GM21526 (cell line): Measurements from ENCODE around the gene KRTAP9-2.
"Not testable (repeated sequence)": the region's sequence is repeated elsewhere in the genome, so short reads cannot be mapped to it uniquely, and the experiment has no call there.

ENCODE experiments used
- ATAC-seq: cut with Tn5 transposase; IDR thresholded peaks from one replicate; pipeline ENCODE4 v1.9.1; 2021; ENCODE audit warnings: moderate library complexity; ENCODE audit not compliant: unreplicated experiment, low FRiP score

Gene KRTAP9-2, protein sequence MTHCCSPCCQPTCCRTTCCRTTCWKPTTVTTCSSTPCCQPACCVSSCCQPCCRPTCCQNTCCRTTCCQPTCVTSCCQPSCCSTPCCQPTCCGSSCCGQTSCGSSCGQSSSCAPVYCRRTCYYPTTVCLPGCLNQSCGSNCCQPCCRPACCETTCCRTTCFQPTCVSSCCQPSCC

DNA sequence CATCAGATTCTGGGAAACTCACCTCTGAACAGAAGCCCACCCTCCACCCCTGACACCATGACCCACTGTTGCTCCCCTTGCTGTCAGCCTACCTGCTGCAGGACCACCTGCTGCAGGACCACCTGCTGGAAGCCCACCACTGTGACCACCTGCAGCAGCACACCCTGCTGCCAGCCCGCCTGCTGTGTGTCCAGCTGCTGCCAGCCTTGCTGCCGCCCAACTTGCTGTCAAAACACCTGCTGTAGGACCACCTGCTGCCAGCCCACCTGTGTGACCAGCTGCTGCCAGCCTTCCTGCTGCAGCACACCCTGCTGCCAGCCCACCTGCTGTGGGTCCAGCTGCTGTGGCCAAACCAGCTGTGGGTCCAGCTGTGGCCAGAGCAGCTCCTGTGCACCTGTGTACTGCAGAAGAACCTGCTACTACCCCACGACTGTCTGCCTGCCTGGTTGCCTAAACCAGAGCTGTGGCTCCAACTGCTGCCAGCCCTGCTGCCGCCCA is at the start of gene KRTAP9-2:
Gene KRTAP9-2, plus strand, starts transcription at position 51 of the 498 bp plus-strand sequence. Its CDS starts 7 bp downstream, at position 58.
- not testable (repeated sequence) for ATAC-seq

DNA sequence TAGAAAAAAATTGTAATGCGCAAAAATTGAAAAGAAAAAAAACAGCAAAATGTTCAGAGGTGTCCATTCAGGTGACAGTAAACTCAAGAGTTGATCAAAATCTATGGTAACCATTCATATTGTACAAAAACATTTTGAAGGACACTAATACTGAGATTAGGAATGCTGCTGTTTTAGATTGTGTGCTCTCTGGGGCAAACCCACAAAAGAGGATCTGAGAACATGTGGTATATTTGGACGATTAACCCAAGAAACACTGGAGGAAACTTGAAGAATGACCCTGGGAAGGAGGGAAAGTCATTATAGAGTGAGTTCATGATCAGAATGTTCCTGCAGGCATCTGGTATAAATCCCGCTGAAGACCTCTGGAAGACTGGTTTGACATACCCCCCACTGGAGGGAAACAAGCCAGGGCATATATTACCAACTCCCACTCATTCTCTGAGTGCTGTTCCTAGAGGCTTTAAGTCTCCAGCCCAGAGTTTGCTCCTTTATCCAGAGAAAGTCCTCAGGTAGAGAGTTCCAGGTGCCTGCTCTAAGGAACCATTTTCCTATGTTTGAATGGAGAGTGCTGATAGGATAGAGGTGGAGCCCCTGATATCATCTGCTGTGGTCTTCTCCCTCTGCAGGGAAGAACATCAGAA is 49.6 kb upstream of the KRTAP9-2 start:
- no peak for ATAC-seq

DNA sequence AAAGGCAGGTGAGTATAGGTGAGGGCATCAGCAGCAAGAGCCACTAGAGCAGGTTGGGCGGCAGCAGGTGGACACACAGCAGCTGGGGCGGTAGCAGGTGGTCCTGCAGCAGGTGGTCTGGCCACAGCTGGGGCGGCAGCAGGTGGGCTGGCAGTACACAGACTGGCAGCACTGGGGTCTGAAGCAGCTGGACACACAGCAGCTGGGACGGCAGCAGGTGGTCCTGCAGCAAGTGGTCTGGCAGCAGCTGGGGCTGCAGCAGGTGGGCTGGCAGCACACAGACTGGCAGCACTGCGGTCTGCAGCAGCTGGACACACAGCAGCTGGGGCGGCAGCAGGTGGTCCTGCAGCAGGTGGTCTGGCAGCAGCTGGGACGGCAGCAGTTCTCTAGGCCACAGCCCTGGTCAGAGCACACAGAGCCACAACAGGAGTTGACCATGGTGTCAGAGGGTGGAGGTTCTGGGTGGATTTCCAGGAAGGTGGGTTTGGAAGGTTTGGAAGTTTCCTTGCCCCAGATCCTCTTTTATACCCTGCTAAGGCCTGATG is 48.6 kb upstream of the KRTAP9-2 start, which contains the start of gene KRTAP4-2:
Gene KRTAP4-2, minus strand, starts transcription at position 495 of the 545 bp plus-strand sequence. Its CDS starts 57 bp downstream, at position 438.
- no peak for ATAC-seq

DNA sequence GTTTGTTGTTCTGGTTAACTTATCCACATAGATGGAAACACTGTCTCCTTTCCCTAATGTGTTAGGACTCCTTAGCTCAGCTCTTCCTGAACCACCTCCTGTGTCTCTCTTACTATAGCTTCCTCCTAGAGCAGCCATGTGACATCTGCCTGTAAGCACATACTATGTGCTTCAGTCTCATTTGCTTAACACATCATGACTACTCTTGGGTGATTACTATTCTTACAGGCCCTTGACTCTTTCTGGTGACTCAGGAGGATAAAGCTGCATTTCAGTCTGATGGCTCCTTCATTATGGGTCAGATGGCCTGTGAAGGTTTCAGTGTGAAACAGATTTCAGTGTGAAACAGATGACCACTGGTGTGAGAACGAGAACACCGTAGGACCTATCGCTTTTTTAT is 48.1 kb upstream of the KRTAP9-2 start:
- ATAC-seq: no peak

DNA sequence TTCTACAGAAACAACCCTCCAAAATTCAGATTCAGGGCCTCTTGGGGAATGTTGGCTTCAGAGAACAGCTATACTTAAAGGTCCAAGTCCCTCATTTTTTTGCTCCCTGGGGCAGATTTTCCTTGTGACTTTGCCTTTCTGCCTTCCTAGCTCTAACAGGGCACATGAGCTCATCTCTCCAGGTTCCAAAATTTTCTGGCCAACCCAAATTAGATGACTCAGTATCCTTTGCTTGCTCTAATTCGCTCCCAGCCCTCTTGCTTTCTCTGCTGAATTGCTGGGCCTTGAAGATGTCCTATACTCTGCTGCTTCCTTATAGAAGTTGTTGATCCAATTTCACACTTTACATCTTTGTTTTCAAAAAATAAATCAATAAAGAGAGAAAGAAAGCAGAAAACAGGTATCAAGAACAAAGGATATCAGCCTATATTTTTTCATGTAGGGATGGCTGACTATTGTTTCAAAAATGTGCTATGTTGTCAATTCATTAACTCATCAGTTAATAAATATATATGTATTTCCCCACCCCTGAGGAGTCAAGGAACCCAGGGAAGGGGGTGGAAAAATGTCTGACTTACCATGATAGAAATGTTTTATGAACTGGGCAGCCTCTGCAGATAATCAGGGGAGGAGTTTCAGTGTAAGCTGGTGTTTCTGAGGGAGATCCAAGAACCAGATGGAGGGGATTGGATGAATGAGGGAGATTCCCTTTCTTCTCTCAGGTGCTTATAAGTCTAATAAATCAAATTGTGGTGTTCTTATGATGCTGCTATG is 47.4 kb upstream of the KRTAP9-2 start:
- ATAC-seq: no peak

DNA sequence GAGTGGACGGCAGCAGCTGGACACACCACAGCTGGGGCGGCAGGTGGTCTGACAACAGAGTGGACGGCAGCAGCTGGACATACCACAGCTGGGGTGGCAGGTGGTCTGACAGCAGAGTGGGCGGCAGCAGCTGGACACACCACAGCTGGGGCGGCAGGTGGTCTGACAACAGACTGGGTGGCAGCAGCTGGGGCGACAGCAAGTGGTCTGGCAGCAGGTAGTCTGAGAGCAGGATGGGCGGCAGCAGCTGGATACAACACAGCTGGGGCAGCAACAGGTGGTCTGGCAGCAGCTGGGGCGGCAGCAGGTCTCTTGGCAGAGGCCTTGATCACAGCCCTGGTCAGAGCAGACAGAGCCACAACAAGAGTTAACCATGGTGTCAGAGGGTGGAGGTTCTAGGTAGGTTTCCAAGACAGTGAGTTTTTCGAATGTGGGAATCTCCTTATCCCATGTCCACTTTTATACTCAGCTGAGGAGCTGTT is 41.9 kb upstream of the KRTAP9-2 start, which contains the start of gene KRTAP4-1:
Gene KRTAP4-1, minus strand, starts transcription at position 432 of the 482 bp plus-strand sequence. Its CDS starts 57 bp downstream, at position 375.
- no peak for ATAC-seq

DNA sequence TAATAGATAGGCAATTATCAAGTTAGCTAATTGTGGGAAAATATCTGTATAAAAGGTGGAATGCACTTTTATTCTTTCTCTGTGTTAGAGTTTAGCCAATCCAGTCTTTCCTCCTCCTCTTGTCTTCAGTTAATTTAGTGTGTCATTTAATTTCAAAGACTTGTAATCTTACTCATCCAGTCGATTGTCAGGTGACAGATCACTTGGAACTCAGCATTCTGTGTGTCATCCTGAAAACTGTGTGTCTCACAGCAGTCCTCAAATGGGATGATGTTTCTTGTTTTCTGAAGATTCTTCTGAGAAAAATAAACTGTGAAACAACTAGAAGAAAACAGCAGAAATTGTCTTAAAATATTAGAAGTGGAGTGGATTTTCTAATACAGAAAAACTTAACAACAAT is 41.4 kb upstream of the KRTAP9-2 start:
- ATAC-seq: no peak

DNA sequence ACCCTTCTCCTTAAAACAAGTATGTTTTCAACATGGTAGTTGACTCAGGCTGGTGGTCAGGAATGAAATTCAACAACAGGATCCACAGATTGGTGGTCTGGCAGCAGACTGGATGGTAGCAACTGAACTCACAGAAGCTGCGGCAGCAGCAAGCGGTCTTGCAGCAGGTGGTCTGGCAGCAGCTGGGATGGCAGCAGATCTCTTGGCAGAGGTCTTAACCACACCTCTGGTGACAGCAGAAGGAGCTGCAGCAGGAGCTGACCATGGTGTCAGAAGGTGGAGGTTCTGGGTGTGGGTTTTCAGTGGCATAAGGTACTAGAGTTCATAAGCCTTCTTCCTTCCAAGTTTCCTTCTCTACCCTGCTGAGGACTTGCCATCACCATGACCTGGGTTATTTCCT is 39.6 kb upstream of the KRTAP9-2 start:
- no peak for ATAC-seq

DNA sequence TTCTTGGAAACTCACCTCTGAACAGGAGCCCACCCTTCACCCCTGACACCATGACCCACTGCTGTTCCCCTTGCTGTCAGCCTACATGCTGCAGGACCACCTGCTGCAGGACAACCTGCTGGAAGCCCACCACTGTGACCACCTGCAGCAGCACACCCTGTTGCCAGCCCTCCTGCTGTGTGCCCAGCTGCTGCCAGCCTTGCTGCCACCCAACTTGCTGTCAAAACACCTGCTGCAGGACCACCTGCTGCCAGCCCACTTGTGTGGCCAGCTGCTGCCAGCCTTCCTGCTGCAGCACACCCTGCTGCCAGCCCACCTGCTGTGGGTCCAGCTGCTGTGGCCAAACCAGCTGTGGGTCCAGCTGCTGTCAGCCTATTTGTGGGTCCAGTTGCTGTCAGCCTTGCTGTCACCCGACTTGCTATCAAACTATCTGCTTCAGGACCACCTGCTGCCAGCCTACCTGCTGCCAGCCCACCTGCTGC is 36.6 kb upstream of the KRTAP9-2 start, which contains the start of gene KRTAP9-1:
Gene KRTAP9-1, plus strand, starts transcription at position 51 of the 482 bp plus-strand sequence. Its CDS starts 0 bp downstream, at position 51.
- ATAC-seq: not testable (repeated sequence)

DNA sequence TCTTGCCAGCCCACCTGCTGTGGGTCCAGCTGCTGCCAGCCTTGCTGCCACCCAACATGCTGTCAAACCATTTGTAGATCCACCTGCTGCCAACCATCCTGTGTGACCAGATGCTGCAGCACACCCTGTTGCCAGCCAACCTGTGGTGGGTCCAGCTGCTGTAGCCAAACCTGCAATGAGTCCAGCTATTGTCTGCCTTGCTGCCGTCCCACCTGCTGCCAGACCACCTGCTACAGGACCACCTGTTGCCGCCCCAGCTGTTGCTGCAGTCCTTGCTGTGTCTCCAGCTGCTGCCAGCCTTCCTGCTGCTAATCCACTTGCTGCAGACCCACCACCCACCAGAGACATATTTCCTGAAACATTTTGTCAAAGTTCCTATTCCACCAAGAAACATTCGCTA is 36.1 kb upstream of the KRTAP9-2 start:
- no peak for ATAC-seq

DNA sequence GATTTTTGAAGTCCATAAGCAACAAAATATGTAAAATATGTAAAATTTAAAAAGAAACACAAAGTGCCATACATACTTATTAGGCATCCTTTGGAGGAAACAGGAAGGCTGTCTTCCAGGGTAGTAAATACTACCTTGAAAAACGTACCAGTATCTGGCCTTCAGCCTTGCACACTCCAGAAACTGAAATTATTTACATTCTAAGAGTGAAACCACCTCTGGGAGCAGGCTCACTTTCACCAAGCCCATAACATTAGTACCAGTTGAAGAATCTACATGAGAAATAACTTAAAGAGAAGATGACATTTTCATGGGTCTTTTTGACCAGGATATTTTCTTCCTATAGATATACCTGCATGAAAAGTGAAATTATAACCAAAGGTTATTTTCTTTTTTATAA is 30.4 kb upstream of the KRTAP9-2 start:
- no peak for ATAC-seq

DNA sequence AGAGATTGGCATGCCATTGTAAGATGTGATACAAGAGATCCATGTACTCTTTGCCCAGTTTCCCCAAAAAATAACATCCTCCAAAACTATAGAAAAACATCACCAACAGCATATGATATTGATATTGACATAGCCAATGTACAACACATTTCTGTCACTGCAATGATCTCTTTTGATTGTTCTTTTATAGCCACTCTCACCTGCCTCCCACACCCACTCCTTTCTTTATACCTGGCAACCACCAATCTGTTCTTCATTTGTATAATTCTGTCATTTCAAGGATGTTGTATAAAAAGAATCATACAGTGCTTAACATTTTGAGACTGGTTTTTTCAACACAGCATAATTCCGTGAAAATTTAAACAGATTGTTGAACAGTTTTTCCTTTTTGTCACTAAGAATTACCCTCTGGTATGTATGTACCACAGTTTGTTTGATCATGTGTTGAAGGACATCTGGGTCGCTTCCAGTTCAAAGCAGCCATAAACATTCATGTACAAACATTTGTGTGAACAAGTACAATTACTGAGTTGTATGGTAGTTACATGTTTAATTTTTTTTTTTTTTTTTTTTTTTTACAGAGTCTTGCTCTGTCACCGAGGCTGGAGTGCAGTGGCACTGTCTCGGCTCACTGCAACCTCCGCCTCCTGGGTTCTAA is 26.9 kb upstream of the KRTAP9-2 start:
- ATAC-seq: no peak

DNA sequence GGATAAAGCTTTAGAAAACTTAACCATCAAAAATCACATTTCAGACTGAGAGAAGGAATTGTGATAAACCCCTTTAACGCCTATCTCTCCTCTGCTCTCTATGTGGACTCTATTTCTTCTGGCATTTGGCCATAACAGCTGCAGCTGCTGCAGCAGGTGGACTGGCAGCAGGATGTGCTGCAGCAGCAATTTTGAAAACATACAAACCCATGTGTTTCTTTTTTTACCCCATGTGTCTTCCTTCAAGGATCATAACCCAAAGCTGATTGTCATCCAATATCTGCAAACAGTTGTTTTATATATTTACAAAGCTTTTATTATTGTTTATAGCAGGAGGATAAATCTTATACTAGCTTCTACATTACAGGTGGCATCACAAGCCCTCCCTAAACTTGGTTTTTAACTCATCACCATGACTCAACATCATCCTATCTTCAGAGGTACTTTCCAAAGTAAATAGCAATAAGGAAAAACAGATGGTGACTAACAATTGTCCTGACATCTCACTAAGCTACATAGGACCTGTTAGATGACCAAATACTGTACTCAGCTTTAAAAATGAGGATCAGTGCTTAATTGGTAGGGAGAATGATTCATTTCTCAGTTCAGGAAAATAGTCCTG is 14.5 kb upstream of the KRTAP9-2 start:
- no peak for ATAC-seq

DNA sequence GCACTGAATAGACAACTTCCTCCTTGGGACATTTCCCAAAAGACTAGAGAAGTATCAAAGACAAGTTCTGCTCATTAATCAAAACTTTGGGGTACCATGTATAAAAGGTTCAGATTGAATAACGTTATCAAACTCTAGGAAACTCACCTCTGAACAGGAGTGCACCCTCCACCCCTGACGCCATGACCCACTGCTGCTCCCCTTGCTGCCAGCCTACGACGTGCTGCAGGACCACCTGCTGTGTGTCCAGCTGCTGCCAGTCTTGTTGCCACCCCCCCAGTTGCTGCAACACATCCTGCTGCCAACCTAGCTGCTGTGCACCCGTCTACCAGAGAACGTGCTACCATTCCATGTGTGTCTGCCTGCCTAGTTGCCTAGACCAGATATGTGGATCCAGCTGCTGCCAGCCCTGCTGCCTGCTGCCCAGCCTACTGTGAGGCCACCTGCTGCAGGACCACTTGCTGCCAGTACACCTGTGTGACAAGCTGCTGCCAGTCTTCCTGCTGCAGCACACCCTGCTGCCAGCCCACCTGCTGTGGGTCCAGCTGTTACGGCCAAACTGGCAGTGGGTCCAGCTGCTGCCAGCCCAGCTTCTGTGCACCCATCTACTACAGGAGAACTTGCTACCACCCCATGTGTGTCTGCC is 13.8 kb upstream of the KRTAP9-2 start:
- no peak for ATAC-seq

DNA sequence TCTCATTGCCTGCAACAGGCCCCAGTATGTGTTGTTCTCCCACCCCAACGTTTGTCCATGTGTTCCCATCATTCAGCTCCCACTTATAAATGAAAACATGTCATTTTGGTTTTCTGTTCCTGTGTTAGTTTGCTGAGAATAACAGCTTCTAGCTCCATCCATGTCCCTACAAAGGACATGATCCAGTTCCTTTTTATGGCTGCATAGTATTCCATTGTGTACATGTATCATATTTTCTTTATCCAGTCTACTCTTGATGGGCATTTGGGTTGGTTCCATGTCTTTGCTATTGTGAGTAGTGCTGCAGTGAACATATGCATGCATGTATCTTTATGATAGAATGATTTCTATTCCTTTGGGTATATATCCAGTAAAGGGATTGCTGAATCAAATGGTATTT is 10.8 kb upstream of the KRTAP9-2 start:
- no peak for ATAC-seq

DNA sequence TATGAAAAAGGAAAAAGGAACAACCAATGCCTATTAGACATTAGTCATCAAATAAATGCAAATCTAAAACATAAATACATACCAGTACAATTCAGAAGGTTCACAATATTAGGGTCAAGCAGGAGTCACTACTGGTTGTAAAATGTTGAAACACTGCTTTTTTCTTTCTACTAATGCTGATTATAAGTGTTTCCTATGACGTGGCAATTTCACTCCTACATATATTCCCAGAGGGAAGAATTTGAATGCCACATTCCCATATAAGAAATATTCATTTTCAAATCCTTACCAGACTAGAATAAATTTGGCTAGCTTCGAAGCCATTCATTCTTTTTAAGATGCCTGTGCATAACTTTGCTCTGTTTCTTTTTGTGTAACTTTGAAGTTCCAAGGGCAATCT is 2.6 kb upstream of the KRTAP9-2 start:
- ATAC-seq: no peak

DNA sequence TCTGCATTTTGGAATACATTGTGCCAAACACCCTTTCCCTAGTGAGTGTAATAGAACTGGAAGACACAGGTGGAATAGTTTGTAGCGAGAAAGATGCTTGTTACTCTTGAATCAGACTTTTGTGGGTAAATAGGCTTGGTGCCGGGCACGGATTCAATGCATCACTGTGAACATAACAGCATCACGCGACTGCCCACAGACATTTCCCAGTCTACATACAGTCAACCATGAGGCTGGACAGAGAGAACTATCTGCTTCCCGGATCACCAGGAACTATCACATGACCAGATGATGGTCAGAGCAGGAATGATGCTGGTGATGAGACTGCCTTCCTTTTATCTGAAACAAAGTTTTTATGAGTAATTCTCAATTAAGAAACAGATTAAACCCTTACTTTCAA is 397 bp upstream of the KRTAP9-2 start:
- no peak for ATAC-seq

DNA sequence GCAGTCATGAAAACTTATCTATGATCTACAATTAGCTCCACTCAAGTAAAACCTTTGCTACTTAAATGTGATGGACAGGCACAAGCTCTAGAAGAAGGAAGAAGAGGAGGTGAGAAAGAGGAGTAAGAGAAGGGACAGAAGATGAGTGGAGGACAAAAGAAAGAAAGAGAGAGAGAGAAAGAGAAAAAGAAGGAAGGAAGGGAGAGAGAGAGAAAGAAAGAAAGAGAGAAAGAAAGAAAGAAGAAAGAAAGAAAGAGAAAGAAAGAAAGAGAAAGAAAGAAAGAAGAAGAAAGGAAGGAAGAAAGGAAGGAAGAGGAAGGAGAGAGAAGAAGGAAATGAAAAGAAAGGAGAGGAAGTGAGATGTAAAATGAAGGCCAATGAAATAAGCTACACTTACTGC is 3.6 kb downstream of the KRTAP9-2 start:
- no peak for ATAC-seq

DNA sequence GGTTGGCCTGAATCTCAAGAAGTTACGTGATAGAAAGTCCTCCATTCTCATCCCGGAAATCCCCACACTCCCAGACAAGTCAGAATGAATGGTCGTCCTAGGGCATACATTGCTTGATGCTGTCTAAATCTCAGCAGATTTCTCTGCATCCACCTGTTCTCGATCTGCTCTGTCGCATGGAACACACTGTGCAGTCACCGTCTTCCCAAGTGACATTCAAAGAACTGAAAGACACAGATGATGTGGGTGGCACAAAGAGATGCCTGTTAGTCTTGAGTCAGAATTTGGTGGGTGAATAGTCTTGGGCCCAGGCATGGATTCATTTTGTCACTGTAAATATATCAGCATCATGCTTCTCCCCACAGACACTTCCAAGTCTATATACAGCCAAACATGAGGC is 5.3 kb downstream of the KRTAP9-2 start:
- no peak for ATAC-seq
